Upper lobe of left lung (tissue), 6 donors: ENCODE data around the gene DICER1. TPM values are rescaled to one million over a fixed set of nuclear protein-coding genes. Genes with fewer than 3 reads are reported as not detected.

Experiments
- ATAC-seq, 2 donors: fragments of 200-7000 bp; cut with Tn5 transposase; one replicate each; pipeline ENCODE4 v1.9.1; 2022; ENCODE audit warnings: mild to moderate bottlenecking in 2 of 2, moderate library complexity in 2 of 2; ENCODE audit not compliant: low FRiP score in 2 of 2
- DNase-seq, 2 donors: peaks; one replicate each; pipeline ENCODE4 v3.0.0-alpha.2; 2019 to 2020
- H3K27ac ChIP-seq, 4 donors: fragments of 200-600 bp; sonication (generic); one replicate each; pipeline ENCODE4 v1.5.1; 2016 to 2019
- H3K27me3 ChIP-seq, 4 donors: fragments of 200-600 bp; sonication (generic); one replicate each; pipeline ENCODE4 v1.5.1; 2017 to 2019
- H3K36me3 ChIP-seq, 4 donors: fragments of 200-600 bp; sonication (generic); one replicate each; pipeline ENCODE4 v1.5.1; 2016 to 2019
- H3K4me1 ChIP-seq, 4 donors: fragments of 200-600 bp; sonication (generic); one replicate each; pipeline ENCODE4 v1.5.1; 2018 to 2019
- H3K4me3 ChIP-seq, 4 donors: fragments of 200-600 bp; sonication (generic); one replicate each; pipeline ENCODE4 v1.5.1; 2017 to 2019; ENCODE audit warnings: mild to moderate bottlenecking in 2 of 4, moderate library complexity in 1 of 4
- H3K9me3 ChIP-seq, 4 donors: fragments of 200-600 bp; sonication (generic); one replicate each; pipeline ENCODE4 v1.5.1; 2018 to 2019
- EP300 ChIP-seq, 4 donors: sonication (generic); formaldehyde crosslinking; IDR thresholded peaks; one replicate each; pipeline ENCODE4 v1.5.1; 2017; ENCODE audit warnings: antibody characterized with exemption in 4 of 4, control low read depth in 2 of 4
- POLR2A ChIP-seq, 4 donors: fragments of 450-650 bp; IDR thresholded peaks; one replicate each; pipeline ENCODE4 v1.5.1; 2016 to 2017; ENCODE audit warnings: antibody characterized with exemption in 4 of 4, mild to moderate bottlenecking in 2 of 4
- POLR2AphosphoS5 ChIP-seq, 2 donors: sonication (generic); formaldehyde crosslinking; IDR thresholded peaks; one replicate each; pipeline ENCODE4 v1.5.1; 2017; ENCODE audit warnings: antibody characterized with exemption in 2 of 2
- WGBS, 2 donors: methylation state at CpG; one replicate each; pipeline ENCODE4 v1.1.5; 2017 to 2018; 5-methylcytosine and 5-hydroxymethylcytosine counted together
- total RNA-seq, 6 donors: library from RNA; depleted of rRNA in 4 of 6; stranded (reverse); fragments of >200 nt in 4 of 6; gene quantifications; one replicate each; pipeline versions ENCODE4 v1.1.0 to v1.2.1, GENCODE V29; 2016 to 2021
- TF ChIP-seq, protein P1 (sequence below), 6 experiments: fragments of 450-650 bp in 4 of 6; fragments of 200-600 bp in 2 of 6; sonication (generic) in 2 of 6; IDR thresholded peaks; one replicate each; pipeline ENCODE4 v1.5.1; 2016 to 2019; ENCODE audit warnings: antibody characterized with exemption in 6 of 6
- donor health status: DM: no; HTN: no; CAD: no; lungs with moderate emphysema.
- donor health status: DM: no; HTN: yes; CAD: no; lungs with severe emphysema.

The DICER1 gene
- total RNA-seq, 6 donors from 2014 or later, result 57.7 to 106 (median 75.1) TPM

DNA sequence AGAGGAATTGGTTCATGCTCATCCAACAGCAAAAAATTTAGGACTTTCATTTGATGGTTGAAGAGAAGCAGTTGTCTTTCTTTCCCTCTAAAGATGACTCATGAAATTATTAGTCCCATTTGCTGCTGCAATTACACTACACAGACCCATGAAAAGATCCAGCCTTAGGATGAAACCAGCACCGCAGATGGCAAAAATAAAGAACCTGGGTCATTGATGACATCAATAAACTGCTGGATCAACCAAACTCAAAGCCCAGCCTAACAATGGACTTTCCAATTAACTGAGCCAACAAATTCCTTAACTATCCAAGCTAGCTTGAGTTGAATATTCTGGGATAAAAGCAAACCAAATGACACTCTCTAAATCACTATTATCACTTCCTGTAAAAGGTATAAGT lies 20.7 kb downstream of the DICER1 start:
- no peak for TF ChIP-seq EP300 (IDR thresholded peaks at IDR 0.05)
- TF ChIP-seq, protein P1, sequence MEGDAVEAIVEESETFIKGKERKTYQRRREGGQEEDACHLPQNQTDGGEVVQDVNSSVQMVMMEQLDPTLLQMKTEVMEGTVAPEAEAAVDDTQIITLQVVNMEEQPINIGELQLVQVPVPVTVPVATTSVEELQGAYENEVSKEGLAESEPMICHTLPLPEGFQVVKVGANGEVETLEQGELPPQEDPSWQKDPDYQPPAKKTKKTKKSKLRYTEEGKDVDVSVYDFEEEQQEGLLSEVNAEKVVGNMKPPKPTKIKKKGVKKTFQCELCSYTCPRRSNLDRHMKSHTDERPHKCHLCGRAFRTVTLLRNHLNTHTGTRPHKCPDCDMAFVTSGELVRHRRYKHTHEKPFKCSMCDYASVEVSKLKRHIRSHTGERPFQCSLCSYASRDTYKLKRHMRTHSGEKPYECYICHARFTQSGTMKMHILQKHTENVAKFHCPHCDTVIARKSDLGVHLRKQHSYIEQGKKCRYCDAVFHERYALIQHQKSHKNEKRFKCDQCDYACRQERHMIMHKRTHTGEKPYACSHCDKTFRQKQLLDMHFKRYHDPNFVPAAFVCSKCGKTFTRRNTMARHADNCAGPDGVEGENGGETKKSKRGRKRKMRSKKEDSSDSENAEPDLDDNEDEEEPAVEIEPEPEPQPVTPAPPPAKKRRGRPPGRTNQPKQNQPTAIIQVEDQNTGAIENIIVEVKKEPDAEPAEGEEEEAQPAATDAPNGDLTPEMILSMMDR (IDR thresholded peaks at IDR 0.05), result no peak
- TF ChIP-seq POLR2A (IDR thresholded peaks at IDR 0.05), result no peak
- no peak for TF ChIP-seq POLR2AphosphoS5 (IDR thresholded peaks at IDR 0.05)
- Histone ChIP-seq H3K27me3 (no peaks in the 10 kb centered on the region), H3K9me3 (no peaks in the 10 kb centered on the region), H3K4me1 (peaks cover 34 to 54% (median 47%) of the 10 kb centered on the region in 4 donors), H3K4me3 (no peak overlapping the region), H3K36me3 (peaks cover 0 to 14% (median 4%) of the 10 kb centered on the region in 4 donors), H3K27ac (peak overlapping the region in 1 of 4 donors; percentile 10)
- no peak for DNase-seq
- WGBS, 2 donors, result 94% methylated on average over 1 of the region's 1 CpG
- no peak for ATAC-seq

DNA sequence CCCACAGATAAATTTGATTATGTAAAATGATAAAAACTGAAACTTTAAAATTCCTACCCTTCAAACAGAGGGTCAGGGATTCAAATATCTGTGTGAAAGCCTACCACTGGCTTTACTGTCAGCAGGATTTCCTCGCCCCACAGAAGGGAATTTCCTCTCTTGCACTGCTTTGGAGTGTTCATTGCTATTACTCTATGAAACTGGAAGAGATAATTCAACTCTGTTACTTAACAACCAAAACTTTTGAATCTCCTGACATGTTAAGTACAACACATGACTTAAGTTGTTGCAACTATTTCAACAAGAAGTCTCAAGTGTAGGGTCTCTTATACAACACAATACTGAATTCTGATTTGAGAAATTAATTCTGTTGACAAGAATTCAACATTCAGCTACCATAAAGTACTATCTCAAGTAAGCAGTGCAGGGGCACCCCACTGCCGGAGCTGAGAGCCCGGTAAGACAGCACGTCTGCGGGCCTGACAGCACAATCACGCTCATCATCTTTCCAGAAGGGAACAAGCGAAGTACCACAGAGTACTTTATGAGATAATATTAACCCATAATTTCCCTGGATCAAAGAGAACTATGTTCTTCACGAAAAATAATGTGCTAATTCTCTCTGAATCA lies 22.9 kb downstream of the DICER1 start:
- TF ChIP-seq POLR2AphosphoS5 (IDR thresholded peaks at IDR 0.05), result no peak
- peak in 1 of 4 donors; percentile 78 for TF ChIP-seq EP300 (IDR thresholded peaks at IDR 0.05)
- DNase-seq, result no peak
- no peak overlapping the region for H3K4me3 ChIP-seq
- peaks cover 19 to 40% (median 29%) of the 10 kb centered on the region in 4 donors for H3K4me1 ChIP-seq
- H3K27me3 ChIP-seq, result no peaks in the 10 kb centered on the region
- peak; percentile 36 to 57 for ATAC-seq
- H3K9me3 ChIP-seq, result no peaks in the 10 kb centered on the region
- WGBS, 2 donors, result 66 to 75% methylated on average over 8 of the region's 8 CpGs
- H3K27ac ChIP-seq, result peak overlapping the region in 3 of 4 donors; percentile 1 to 48 (median 44)
- H3K36me3 ChIP-seq, result peaks cover 6 to 29% (median 14%) of the 10 kb centered on the region in 4 donors

DNA sequence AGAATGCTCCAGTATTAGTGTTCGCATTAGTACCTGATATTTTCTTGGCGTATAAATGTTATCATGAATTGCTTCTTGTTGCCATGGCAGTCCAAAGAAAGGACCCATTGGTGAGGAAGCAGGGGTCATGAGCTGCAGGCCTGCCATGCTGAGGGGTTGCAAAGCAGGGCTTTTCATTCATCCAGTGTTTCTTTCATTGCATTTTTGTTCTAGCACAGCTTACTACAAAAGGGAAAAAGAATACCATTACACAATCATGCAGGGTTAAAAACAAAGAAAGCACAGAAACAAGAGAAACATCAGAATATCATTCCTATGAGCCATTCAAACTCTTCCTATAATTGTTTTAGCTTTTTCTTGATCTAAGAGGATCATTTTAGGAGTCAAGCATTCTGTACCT lies 24.0 kb downstream of the DICER1 start:
- no peaks in the 10 kb centered on the region for H3K27me3 ChIP-seq
- no peak for TF ChIP-seq EP300 (IDR thresholded peaks at IDR 0.05)
- no peak for TF ChIP-seq POLR2A (IDR thresholded peaks at IDR 0.05)
- H3K36me3 ChIP-seq, result peaks cover 6 to 39% (median 14%) of the 10 kb centered on the region in 4 donors
- WGBS, 2 donors, result 93 to 99% methylated on average over 2 of the region's 2 CpGs
- H3K9me3 ChIP-seq, result no peaks in the 10 kb centered on the region
- no peak overlapping the region for H3K27ac ChIP-seq
- ATAC-seq (no peak), DNase-seq (no peak)
- H3K4me3 ChIP-seq, result no peak overlapping the region
- H3K4me1 ChIP-seq, result peaks cover 11 to 37% (median 26%) of the 10 kb centered on the region in 4 donors

DNA sequence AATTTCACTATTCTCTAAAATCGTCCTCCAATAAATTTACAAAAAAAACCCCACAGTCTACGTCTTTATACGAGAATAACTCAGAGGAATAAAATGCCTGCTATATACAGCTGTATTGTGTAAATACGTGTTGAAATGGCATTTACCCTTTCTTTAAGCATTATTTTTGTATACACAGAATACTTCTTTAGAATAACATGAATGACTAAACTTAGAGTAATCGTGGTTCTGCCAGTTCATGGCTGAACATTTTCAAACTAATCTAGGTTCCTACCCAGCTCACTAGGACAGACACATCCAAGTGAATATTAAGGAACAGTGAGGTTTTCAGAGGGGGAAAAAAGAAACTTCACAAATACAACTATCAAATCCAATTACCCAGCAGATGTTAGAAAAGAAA lies 24.6 kb downstream of the DICER1 start:
- peaks cover 6 to 39% (median 14%) of the 10 kb centered on the region in 4 donors for H3K36me3 ChIP-seq
- peaks cover 10 to 37% (median 23%) of the 10 kb centered on the region in 4 donors for H3K4me1 ChIP-seq
- no peaks in the 10 kb centered on the region for H3K27me3 ChIP-seq
- no peak for ATAC-seq
- TF ChIP-seq, protein P1 (IDR thresholded peaks at IDR 0.05), result no peak
- no peak for TF ChIP-seq POLR2A (IDR thresholded peaks at IDR 0.05)
- TF ChIP-seq EP300 (IDR thresholded peaks at IDR 0.05), result no peak
- no peak for TF ChIP-seq POLR2AphosphoS5 (IDR thresholded peaks at IDR 0.05)
- no peak for DNase-seq
- no peaks in the 10 kb centered on the region for H3K9me3 ChIP-seq
- 88 to 93% methylated on average over 5 of the region's 5 CpGs for WGBS, 2 donors
- no peak overlapping the region for H3K4me3 ChIP-seq
- H3K27ac ChIP-seq, result no peak overlapping the region

DNA sequence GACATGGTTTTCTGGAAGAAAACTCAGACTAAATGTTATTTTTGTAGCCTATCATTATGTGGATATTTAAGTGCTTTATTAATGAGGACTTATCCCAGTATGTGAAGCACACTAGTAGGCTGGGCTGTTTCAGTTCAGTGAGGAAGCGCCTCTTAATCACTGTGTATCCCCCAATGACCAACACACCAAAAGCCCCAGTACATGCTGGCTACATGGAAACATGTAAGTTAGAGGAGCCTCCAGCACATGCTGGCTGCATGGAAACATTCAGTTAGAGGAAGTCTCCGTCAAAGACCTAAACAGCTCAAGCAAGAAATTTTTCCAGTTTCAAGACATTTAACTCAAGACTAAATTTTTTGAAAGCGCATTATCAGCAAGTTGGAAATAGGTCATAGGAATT lies 26.8 kb downstream of the DICER1 start:
- Histone ChIP-seq H3K4me3 (no peak overlapping the region), H3K27me3 (no peaks in the 10 kb centered on the region), H3K36me3 (peaks cover 6 to 39% (median 14%) of the 10 kb centered on the region in 4 donors), H3K4me1 (peaks cover 18 to 43% (median 33%) of the 10 kb centered on the region in 4 donors), H3K27ac (no peak overlapping the region), H3K9me3 (no peaks in the 10 kb centered on the region)
- DNase-seq (no peak), ATAC-seq (no peak)
- TF ChIP-seq POLR2A (IDR thresholded peaks at IDR 0.05) (no peak), POLR2AphosphoS5 (IDR thresholded peaks at IDR 0.05) (no peak), EP300 (IDR thresholded peaks at IDR 0.05) (no peak)
- TF ChIP-seq, protein P1 (IDR thresholded peaks at IDR 0.05), result no peak
- WGBS, 2 donors, result 89 to 93% methylated on average over 3 of the region's 3 CpGs

DNA sequence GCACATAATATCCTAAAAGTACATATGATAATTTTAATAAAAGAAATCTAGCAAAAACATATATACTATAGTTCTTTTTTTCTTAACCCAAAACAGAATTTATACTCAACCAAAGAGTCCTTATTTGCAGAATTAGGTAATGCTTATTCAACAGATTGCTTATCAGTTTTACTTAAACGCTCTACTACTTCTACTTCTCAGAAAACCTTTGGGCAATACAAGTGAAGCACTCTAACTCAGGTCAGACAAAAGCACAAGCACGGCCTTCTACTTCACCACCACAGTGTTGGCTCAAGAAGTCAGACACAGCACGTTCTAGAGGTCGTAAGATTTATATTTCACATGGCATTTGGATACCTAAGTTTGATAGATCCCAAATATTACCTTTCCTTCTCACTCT lies 29.2 kb downstream of the DICER1 start:
- Histone ChIP-seq H3K4me1 (peaks cover 5 to 33% (median 21%) of the 10 kb centered on the region in 4 donors), H3K27ac (no peak overlapping the region), H3K9me3 (no peaks in the 10 kb centered on the region), H3K27me3 (no peaks in the 10 kb centered on the region), H3K36me3 (peaks cover 17 to 59% (median 22%) of the 10 kb centered on the region in 4 donors), H3K4me3 (no peak overlapping the region)
- 63 to 77% methylated on average over 4 of the region's 4 CpGs for WGBS, 2 donors
- TF ChIP-seq POLR2AphosphoS5 (IDR thresholded peaks at IDR 0.05), result no peak
- TF ChIP-seq, protein P1 (IDR thresholded peaks at IDR 0.05), result no peak
- no peak for TF ChIP-seq EP300 (IDR thresholded peaks at IDR 0.05)
- no peak for TF ChIP-seq POLR2A (IDR thresholded peaks at IDR 0.05)
- DNase-seq, result peak in 1 of 2 donors; percentile 47
- ATAC-seq, result no peak
